Measurements from ENCODE around the gene MPC1.

GRCh38 chr6:166334878-166335277 lies 47.9 kb downstream of the MPC1 start:
- no peak for TF ChIP-seq CTCF (IDR thresholded peaks at IDR 0.05)
- no peak for TF ChIP-seq POLR2A (IDR thresholded peaks at IDR 0.05)

All from lower leg skin (tissue), 3 donors.